Hypothalamus (tissue), 51 donors: ENCODE results near the gene SLC18A3.

Experiments used
- DNase-seq, 51 donors: peaks; one replicate each; lab custom pipeline; 2025; lab: John Stamatoyannopoulos, UW

SLC18A3 gene

DNA sequence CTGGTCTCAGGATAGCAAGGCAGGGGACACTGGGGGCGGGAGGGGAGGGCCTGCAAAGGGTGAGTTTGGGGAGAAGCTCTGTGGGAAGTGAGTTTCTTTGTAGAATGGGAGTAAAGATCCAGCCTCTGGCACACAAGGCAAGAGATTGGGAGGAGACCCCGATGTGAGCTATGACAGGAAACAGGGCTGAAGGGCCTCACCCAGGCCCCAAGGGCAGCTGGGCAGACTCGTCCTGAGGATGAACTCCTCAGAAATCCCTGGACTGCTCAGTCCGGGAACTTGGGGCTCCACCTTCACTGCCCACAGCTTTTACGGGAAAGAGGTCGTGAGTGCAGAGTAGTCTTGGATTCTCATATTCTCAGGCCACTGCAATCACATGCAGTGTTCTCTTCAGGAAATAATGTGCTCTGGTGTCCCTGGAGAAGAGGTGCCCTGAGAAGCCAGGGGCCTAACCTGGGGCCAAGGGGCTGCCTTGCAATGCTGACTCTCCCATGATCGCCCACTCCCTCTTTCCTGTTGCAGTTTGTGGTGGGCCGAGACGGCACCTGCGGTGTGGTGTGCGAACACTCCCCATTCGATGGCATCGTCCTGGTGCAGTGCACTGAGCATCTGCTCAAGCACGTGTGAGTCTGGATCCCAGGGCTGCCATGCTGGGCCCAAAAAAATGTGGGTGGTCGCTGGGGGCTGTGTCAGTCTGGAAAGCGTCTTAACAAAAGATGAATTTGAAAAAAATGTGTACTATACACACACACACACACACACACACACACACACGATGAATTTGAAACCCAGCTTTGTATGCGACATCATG, 38.1 kb downstream of the SLC18A3 start:
- no peak for DNase-seq

DNA sequence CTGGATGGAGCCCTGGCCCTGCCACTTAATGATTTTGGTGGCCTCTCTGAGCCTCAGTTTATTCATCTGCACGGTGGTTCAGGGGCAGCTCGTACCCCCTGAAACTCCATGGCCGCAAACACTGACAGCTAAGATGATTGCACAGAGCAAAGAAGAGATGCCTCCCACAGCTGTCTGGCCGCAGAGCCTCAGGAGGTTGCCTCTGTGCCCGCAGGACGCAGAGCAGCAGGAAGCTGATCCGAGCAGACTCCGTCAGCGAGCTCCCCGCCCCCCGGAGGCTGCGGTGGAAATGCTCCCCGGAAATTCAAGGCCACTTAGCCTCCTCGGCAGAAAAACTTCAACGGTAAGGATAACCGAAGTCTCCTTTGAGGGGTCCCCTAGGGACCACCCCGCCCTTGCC, 39.2 kb downstream of the SLC18A3 start:
- DNase-seq, result no peak

DNA sequence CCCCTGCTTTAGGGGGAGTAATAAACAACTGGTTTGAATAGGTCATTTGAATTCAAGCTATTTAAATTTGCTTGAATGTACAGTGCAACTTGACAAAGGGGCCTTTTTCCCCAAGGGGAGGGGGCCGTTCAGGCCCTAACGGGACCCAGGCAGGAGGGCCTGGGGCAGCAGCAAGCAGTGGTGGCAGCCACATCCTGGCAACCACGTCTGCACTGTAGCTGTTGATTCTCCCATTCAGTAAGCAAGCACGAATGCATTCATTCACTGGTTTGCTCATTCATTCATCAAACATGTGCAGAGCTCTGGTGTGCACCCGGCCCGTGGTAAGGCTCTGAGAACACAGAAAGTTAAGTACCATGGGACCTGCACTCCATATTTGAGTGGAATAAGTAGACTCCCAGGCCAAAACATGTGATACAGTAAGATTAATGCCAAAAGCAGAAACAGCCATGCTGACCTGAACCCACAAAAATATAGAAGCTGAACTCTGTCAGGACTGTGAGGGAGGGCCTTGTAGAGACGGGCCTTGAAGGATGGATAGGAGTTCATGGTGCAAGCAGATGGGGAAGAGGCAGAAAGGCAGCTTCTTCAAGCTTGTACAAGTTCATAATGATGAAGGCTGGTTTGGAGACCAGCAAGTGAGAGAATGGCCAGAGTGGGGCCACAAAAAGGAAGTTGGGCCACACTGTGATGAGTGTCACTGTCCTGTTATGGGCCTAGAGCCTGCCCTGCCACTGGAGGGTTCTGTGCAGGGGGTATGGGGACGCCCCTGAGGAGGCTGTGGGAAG, 40.0 kb downstream of the SLC18A3 start:
- no peak for DNase-seq

DNA sequence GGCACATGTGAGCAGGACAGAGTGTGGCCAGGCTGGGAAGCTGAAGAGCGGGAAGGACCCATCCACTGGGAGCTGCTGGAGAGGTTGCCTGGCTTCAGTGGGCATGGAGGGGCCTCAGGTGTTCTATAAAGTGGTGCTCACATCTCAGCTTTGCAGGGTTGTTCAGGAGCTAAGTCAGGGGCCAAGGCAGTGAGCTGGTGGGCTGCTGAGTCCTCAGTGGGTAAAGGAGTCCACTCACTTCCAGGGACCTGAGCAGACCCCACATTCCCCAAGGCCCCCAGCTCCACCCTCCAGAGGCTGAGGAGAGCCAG, 40.6 kb downstream of the SLC18A3 start:
- DNase-seq, result no peak

DNA sequence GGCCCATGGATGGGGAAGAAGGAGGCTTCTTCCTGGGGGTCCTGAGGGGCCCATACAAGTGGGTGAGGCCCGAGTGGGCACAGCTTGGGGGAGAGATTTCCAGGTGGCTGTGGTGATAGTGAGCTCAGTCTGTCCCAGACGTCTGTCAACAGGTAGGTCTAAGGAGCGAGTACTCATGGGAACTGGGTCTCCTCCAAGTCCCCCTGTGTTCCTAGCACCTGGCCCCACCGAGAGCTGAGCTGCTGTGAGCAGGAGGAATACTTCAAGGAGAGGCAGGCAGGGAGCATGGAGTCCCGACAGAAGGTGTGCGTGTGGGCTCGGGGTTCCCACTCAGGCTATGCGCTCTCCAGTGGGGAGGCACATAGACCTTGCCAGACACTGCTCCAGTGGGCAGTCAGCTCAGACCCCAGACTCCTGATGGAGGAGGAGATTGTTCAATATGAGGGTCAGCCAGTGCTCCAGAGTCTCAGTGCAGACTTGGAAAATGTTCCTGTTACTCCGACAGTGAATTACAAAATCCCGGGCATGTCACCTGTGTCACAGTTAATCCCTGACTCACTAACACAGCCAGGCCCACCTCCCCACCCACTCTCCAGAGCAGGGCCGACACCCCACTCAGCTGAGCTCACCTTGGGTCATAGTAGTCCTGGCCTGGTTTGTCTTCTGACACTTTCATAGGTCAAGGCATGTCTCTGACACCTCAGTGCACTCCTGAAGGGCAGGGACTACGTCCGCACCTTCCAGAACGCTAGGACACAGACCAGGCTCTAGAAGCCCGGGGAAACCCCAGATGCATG, 41.1 kb downstream of the SLC18A3 start:
- no peak for DNase-seq

DNA sequence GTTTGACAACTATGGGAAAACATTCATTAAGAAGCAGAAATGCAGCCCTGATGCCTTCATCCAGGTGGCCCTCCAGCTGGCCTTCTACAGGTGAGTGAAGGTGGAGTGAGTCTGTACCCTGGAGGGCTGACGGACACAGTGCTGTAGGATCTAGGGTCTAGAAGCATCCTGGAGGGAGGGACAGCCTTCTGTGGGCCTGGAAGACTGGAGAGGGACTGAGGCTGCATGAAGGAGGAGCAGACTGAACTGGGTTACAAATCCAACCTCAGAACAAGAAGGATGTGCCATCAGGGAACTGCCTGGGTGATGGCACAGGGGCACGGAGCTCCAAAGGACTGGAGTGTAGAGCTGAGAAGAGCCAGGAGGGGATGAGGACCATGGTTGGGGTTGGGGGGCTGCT, 41.8 kb downstream of the SLC18A3 start:
- no peak for DNase-seq

DNA sequence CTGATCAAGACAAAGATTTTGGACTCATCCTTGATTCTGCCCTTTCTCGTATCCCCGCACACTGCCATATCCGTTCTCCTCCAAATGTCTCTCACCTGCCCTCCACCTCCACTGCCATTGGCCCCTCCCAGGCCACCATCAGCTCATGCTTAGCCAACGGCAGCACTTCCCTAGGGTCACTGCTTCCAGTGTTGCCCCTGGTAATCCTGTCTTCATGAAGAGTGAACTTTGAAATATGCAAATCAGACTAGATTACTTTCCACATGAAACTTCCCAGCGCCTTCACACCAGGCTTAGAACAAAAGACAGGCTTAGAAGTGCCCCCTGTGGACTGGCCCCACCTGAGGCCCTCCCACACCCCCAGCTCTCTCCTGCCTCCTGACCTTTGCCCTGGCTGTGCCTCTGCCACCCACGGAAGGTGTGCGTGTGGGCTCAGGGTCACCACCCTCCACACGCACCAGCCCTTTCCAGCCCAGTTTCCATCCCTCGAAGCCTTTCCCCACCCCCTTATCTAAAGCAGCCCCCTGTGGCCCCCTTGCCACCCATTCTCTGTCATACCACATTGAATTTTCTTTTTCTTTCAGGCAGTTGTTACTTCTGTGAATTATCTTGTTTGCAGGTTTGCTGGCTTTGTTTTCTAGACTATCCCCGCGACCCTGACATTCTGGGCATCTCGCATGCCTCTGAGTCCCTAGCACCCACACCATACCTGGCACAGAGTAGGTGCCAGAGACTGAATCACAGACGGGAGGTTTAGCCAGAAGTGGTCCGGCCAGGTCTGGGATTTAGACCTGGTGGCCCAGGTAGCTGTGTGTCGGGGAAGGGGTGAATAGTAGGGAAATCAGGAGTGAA, 42.5 kb downstream of the SLC18A3 start:
- DNase-seq, result no peak

DNA sequence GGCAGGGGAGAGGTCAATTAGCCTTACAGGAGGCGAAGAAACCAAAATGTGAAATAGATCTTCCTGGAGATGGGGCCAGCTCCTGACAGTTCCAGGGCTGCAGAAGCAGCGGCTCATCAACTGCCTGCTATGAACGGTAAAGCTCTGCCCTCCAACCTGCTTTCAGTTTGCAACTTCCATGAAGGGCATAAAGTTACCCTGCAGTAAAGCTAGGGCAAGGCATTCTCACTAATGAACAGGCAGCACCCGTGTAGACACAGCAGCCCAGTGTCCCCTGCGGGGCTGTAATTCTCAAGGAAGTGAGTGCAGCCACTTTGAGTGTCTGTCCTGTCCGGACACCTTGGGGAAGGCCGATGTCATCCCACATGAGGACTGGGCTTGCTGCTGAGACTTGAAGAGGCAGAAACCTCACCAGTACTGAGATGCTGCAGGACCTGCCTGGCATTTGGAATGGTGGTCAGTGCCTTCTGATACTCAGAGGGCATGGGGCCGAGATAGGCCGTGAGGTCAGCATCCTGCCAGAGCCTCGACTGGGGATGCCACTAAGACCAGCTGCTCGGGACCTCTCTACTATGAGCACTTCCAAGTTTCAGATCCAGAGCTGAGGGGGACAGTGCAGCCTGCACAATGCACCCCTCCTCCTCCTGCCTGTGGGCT, 43.3 kb downstream of the SLC18A3 start:
- DNase-seq, result no peak

DNA sequence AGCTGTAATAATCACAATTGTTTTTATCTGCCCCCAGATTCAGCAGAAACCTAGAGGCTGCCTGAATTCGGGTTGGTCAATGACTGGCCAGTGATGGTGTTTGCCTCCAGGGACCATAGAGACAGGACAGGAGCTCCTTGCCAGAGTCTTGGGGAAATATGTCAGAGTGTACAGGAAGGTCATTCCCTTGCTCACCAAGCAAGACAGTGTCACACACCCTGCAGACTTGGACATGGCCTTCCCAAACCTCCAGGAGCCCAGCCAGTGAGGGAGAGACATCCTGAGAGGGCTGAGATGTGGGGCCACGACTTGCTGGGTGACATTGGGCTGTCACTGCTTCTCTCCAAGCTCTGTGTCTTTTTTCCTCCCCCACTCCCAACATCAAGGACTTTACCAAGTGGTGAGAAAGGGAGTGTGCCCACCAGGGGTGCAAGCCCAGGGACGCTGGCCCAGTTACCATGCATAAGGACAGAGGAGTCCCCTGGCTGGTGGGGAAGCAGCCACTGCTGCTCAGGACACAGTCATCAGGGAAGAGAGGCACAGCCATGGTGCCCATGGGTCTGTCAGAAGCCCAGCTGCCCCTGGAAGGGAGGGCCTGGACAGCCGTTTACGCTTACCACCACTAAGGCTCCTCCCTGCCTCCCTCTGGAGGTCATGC, 44.1 kb downstream of the SLC18A3 start:
- no peak for DNase-seq

DNA sequence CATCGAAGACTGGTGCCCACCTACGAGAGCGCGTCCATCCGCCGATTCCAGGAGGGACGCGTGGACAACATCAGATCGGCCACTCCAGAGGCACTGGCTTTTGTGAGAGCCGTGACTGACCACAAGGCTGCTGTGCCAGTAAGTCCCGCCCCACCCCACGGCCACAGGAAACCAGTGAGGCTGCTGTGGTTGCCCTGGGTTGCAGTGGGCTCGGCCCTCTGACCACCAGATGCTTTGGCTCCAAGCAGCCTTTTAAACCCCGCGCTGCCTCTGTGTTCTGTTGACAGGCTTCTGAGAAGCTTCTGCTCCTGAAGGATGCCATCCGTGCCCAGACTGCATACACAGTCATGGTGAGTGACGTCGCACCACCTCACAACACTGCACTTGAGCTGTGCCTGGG, 45.0 kb downstream of the SLC18A3 start:
- DNase-seq, result no peak

DNA sequence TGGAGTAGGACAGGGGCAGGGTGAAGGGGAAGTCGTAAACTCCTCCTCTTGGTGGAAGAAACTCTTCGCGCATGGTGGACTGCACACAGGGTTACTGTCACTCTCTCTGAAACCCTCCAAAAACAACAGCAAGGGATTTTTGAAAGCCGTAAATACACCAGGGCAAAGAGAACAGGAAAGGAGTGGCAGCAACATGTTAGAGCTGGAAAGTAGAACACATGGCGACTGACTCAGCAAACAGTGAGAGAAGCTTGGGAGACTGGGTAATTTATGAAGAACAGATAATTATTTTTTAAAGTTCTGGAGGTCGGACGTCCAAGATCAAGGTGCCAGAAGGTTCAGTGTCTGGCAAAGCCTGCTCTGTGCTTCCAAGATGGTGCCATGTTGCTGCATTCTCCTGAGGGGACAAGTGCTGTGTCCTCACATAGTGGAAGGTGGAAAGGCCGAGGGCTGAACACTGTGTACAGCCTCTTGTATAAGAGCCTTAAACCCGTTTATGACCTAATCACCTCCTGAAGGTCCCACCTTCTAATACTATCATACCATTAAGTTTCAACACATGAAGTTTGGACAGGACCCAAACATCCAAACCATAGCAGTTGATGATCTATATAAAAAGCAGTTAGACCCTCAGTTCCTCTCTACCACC, 46.9 kb downstream of the SLC18A3 start:
- DNase-seq, result no peak

DNA sequence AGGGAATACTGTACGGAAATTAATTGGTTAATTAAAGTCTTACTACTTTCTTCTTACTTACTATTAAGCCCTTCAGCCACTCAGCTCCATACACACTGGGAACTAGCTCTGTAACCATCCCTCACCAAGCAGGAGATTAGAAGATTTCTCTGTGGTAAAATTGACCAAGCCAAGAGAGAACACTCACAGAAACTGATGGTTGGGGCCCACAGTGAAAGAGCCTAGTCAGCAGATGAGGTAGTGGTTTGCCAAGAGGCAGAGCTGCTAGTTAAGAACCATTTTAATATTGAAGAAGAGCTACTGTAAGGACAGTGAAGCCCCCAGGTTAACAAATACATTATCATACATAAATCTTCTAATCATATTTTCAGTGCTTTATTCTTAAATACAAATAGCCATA, 47.5 kb downstream of the SLC18A3 start:
- no peak for DNase-seq

DNA sequence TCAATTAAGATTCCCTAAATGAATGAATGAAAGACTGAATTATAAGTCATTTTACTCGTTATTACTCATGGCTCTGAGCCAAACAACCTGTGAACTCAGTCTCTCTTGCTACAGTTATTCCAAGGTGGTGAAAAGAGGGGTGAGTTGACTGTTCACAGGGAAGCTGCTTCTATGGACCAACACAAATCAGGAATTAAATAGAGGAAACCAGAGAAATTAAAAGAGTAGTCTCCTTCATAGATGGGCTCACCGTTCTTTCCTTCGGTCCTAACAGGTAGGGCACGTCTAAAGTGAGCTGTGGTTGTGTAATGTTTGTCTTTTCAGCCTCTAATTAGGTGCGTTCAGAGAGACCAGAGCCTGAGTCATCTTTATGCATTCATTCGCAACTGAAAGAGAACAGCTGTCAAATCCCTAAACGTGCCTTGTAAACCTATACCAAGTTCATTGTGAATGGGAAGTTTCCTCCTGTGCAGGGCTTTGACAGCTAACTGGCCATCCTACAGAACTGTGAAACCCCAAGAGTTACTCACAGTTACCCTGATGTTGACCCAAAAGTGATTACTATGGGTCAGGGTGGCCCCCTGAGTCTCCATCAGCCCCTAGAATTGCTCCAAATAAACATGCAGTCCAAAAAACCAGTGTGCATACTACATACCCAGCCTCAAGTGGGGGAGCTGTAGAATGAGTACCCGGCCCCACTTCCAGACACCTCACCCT, 51.2 kb downstream of the SLC18A3 start:
- DNase-seq, result no peak
